H1 (cell line): Measurements from ENCODE around the gene OS9. TPM values are rescaled to one million over a fixed set of nuclear protein-coding genes. Genes with fewer than 3 reads are reported as not detected.

Experiments
- EP300 ChIP-seq, 2 experiments: IDR thresholded peaks; 1 replicate in 1 of 2; 2 replicates in 1 of 2; pipeline ENCODE4 v1.6.1; 2011 to 2012; ENCODE audit warnings: low read depth in 2 of 2, low read length in 2 of 2, mild to moderate bottlenecking in 2 of 2, borderline replicate concordance in 1 of 2, inconsistent platforms in 1 of 2, moderate library complexity in 1 of 2
- FOSL1 ChIP-seq: IDR thresholded peaks from 2 replicates; pipeline ENCODE4 v1.6.1; 2011; ENCODE audit warnings: mild to moderate bottlenecking, low read depth, low read length, moderate library complexity; ENCODE audit not compliant: insufficient read depth
- MAFK ChIP-seq: IDR thresholded peaks from 2 replicates; pipeline ENCODE4 v1.6.1; 2012; ENCODE audit warnings: low read depth, mild to moderate bottlenecking, improper control_type of control experiment, low read length
- SIRT6 ChIP-seq: IDR thresholded peaks from one replicate; pipeline ENCODE4 v1.7.1; 2012; ENCODE audit warnings: low read length, inconsistent platforms
- TBP ChIP-seq: IDR thresholded peaks from 2 replicates; pipeline ENCODE4 v1.6.1; 2011; ENCODE audit warnings: low read depth, low read length, improper control_type of control experiment
- polyA plus RNA-seq, 7 experiments: library from polyadenylated mRNA; depleted of rRNA in 3 of 7; stranded (reverse) in 5 of 7; unstranded in 2 of 7; fragments of >200 nt in 5 of 7; fragments of 200-250 nt in 2 of 7; gene quantifications; 1 replicate in 5 of 7; 2 replicates in 1 of 7; 4 replicates in 1 of 7; pipeline versions ENCODE4 v1.2.1 to v1.2.3, GENCODE V29; 2011 to 2013; ENCODE audit warnings: missing spikeins in 2 of 7, mixed read lengths in 2 of 7
- total RNA-seq: library from RNA; stranded (reverse); fragmentation: NEBNext Ultra II Directional; extraction: Animal tissue kit (Norgen Biotek cat#: 25700); gene quantifications from 2 replicates; pipeline ENCODE4 v1.2.1, GENCODE V29; 2021

The OS9 gene
- total and polyA plus RNA-seq, 2 of the 8 experiments (the other 6 are each of a cell fraction or from before 2014, with no cell fraction given) = 71.0 to 108 TPM

GRCh38 chr12:57761391-57761998, 67.6 kb downstream of the OS9 start (continued):
- TF ChIP-seq EP300 (IDR thresholded peaks at IDR 0.05; ENCODE audit: borderline replicate concordance in 1 of 2, low read depth in 2 of 2, low read length in 2 of 2) (no peak), FOSL1 (no peak), SIRT6 (no peak), MAFK (no peak), TBP (no peak)
